HG03354 (cell line): ENCODE data around the gene SPAG6.

Experiments used
- ATAC-seq: cut with Tn5 transposase; IDR thresholded peaks from one replicate; pipeline ENCODE4 v1.9.1; 2021; ENCODE audit warnings: mild to moderate bottlenecking; ENCODE audit not compliant: unreplicated experiment, poor library complexity, severe bottlenecking

Gene SPAG6

DNA sequence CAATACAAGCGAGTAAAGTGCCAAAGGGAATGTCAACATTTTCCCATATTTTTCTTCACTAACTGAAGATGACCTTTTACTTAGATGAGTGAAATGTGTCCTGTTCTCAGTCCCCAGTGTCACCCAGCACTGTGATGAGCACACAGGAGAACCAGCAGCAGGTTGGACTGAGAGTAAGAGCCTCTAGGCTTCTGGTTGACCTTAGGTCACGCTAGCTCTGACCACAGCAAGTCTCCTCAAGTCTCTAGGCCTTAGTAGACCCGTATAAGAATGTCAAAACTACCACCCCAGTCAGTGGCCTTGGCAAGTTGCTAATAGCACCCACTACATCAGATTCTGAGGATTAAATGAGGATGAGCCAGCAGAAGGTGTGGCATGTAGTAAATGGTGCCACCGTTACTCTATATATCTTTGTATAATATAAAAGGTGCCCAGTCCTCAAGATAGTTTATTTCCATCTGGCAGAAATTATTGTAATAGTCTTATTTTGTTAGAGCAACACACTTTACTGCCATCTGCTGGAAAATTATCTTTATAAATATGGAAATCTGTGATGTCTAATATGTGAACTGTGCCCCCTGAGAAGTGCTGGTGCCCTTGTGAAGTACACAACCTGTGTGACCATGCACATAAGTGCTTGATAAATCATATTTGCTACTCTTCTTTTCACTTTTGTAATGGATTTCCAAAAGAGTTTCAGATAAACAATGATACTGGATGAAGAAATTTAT, 75.7 kb downstream of the SPAG6 start:
- ATAC-seq: no peak

DNA sequence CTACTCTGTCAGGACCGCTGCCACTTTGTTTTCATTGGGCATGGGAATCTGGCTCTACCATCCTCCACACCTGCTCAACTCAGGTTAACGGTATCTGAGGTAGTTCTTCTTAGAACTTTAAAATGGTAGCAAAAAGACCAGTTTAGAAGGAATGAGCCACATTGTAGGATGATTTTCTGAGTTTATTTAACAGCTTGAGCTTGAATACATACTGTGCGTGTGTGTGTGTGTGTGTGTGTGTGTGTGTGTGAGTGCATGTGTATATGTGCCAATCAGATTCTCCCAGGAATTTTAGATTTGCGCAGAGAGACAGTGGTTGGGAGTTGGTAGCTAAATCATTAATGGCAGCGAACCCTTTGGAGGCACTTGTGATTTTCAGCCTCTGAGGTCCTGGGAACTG, 81.4 kb downstream of the SPAG6 start:
- ATAC-seq: no peak

DNA sequence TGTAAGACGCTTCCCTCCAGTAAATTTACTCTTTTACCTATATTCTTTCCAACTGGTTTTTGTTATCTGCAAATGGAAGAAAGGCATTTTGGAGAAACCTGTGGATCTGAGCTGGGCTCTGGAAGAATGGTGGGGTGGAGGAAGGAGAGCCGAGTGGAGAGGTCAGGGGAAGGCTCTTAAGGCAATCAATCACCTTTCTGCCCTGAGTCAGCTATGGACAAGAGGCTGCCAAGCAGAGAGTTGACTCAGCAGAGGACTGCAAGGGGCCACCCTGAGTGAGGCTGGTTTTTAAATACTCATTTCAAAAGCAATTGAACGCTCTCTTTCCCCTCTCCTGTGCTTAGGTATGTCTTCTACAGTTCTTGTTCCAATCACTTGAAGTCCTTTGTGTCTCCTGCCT, 81.8 kb downstream of the SPAG6 start:
- no peak for ATAC-seq

DNA sequence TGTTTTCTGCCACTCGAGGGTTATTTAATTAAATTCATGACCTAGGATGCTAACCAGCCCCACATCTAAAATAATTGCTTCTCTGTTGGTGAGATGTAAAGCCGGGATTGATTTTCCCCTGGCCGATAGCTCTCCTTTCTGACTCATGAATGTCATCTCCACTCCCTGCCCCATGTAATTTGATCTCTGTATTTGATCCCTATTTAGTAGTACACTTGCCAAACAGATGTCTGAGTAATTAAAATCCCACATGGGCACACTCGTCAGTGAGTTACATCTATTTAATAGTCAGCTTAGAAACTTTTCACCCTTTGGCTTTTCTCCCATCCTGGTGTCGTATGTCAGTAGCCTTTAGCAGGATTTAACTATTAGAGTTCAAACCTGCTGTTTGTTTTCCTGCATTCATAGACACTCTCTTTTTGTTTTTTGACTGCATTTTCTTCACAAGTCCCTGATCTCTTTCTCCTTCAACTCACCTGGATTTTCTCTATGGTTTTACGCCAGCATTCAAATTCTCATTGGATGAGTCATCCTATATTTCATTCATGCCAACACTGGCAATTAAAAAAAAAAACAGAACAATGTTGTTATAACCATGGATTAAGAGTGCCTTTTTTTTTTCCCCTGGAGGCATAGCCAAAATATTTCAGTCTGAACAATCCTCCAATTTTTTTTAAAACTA, 82.7 kb downstream of the SPAG6 start:
- no peak for ATAC-seq

DNA sequence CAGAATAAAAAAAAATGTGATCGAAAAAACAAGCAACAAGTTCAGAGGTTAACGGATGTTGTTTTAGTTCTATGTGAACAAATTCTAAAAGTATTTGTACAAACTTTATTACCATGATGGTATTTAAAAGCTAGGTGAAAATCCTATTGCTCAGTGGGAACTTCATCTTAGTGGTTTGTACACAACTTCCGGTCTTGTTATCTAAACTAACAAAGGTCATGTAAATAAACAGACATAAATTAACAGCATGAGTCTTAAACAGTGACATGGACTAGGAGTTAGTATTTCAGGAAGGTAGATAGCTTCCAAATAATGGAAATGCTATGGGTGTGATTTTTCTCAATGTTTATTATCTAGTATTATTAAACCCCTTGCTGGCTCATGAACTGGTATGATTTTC, 83.8 kb downstream of the SPAG6 start:
- no peak for ATAC-seq

DNA sequence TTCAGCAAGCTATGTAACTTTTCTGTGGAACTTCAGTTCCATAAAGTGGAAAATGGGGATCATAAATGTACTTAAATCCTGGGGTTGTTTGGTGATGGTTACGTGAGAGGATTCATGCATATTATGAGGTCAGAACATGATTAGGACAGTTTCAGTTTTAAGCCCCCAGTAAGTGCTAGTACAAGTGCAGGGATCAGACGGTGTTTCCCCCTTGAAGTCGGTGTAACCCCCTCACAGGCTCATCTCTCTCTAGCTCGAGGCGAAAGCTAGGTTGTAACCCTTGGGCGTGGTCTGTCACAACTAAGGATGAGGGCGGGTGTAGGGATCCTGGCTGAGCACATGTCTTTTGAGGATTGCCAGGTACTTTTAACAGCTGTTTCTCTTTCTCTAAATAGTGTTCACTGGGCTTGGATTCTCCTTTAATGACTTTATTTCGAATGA, 84.7 kb downstream of the SPAG6 start:
- ATAC-seq: no peak

DNA sequence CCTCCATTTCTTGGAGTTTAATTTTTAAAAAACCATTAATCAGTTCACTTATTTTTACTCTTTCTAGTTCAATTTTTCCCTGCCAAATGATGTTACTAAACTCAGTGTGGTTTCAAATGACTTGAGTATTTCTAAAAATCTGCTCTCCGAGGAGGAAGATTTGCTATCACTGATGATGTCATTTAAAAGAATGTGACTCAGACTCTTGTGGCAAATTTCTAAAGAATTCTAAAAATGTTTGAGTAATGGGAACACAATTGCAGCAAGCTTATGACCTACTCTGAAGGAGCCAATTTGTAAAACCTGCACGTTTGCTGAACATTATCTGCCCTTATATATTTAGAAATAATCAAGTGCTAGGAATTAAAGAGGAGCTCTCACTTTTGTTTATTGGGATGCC, 88.6 kb downstream of the SPAG6 start:
- no peak for ATAC-seq

DNA sequence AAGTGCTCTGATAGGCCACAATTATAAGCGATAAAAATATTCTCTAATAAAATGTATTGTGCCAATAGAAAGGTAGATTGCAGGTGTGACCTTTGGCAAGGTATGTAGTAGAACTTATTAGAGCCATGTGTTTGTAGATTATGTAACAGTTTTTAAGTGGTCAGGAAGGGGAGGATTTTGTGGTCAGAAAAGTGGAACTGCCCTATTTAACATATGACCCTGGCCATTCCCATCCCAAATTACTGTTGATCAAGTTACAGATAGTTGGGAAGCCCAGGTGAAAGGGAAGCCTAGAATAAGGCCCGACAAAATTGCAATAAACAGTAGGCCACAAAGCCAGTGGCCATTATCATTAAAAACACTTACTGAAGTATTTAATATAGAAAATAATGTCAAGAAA, 89.2 kb downstream of the SPAG6 start:
- no peak for ATAC-seq

DNA sequence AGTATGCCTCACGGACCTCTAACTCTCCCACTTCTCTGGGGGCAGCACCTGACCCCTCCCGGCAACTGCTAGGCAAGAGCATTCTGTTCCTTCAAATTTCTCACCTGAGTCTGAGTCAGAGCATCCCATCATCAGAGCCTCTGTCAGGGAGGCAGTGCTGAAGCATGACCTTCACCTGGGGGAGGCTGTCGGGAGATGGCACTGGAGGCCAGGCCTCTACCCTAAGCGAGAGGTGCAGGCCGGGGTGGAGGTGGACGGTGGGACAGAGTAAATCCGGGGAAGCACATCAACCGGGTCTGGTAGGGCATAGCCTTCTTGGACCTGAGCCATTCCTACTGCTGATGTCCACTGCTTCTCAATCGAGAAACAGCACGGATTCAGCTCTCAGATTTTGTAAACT, 90.4 kb downstream of the SPAG6 start:
- ATAC-seq: no peak

DNA sequence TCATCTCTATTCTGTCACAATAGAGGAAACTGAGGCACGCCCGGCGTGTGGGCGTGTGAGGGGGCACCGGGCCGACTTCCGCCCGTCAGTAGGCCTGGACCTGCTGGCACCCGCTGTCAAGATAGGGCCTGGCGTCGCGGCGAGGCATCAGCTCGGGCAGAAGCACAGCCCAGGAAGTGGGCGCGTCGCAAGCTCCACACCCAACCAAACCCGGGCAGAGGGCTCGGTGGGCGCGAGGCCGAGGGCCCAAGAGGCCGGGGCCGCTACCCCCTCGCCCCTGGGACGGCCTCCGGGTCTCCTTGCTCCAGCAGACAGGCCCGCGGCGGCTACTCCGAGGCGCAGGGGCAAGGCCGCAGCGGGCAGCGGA, 91.2 kb downstream of the SPAG6 start:
- peak; percentile 44 for ATAC-seq

DNA sequence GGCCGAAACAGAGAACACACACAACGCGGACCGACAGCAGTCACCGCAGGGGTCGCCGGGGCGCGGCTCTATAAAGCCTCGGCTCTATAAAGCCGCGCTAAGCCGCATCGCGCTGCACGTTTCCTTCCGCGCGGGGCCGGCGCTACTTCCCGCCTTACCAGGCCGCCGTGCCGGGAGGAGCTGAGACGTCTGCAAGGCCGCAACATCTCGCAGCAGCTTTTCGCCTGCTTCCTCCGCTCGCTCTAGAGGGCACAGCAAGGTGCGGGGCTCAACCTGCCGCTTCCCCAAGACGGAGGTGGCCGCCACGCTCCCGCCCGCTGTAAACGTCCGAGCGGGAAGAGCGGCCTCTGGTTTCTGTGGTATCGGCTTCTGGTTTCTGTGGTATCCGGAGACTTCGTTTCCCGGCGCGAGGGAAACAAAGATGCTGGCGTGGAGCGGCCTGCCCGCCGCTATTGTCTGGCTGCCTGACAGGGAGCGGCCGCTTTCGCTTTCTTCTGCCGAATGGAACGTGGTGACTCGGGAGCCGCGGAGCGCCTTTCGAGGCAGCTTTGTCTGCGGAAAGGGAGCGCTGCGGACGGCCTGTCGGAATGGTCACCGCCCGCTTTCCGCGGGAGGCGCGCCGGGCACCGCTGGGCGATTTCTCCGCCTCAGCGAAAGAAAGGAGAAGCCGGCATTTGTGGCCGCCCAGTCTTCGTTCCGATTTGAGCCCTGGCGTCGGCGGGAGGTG, 91.8 kb downstream of the SPAG6 start:
- peak; percentile 79 for ATAC-seq

DNA sequence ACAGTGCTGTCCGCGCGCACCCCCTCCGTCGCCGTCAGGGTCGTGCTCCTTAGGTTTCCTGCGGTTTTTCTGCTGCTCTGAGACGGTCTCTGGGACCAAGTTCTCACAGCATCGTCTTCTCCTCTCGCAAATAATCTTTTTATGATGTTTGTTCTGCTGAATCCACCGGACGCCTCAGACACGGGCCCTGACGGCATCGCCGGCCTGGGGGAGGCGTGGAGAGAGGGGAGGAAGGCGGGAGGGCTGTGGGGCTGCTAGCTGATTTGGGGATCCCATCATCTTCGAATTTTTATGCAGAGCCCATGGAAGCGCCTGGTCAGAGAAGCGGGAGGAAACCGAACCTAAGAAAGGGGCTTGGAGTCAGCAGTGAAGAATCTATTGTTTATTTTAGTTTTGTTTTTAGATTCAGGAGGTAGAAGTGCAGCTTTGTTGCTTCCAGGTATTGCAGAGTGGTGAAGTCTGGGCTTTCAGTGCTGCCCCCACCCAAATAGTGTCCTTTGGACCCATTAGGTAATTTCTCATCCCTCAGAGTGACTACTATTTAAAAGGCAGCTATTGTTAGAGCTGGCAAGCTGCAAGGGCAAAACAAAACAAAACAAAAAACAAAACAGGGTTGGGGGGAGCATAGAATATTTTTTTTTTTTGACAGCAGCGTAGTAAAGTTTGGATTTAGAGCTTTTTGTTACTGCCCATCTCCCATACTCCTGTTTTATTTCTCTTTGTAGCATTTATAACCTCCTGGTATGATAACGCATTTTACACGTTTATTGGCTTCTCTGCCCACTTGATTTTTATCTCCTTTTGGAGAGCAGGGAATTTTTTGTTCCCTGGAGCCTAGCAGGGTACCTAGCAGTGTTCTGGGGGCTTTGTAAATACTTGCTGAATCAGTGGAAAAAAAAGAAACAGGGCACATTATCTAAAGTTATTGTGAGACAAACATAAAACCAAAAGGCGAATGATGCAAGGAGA, 92.6 kb downstream of the SPAG6 start:
- peak; percentile 36 for ATAC-seq

DNA sequence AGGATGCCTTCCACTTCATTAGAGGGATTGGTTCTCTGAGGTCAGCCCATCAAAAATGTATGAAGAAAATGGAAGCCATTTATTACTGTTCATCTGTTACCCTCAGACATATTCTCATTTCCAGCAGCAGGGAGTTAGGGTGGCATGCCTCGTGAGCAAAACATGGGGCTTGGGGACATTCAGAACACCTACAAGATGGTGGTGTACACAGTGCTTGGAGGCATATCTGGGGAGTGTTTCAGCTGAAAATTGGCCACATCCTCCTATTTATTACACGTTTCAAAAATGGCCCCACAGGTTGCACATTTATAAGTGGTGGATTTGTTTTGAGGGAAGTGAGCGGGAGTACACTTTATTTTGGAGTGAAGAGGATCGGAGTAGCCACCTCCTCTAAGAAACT, 93.4 kb downstream of the SPAG6 start:
- ATAC-seq: no peak

DNA sequence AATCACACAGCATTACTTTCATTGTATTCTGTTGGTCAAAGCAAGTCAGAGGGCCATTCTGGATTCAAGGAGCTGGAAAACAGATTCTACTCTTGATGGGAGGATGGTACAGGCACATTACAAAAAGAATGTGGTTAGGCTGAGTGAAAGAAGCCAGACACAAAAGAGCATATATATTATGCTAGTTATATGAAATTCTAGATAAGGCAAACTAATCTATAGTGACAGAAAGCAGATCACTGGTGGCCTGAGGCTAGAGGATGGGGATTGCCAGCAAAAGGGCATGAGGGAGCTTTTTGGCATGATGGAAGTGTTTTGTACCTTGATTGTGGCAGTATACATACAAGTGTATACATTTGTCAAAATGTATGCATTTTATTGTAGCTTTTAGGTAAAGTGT, 96.8 kb downstream of the SPAG6 start:
- no peak for ATAC-seq

DNA sequence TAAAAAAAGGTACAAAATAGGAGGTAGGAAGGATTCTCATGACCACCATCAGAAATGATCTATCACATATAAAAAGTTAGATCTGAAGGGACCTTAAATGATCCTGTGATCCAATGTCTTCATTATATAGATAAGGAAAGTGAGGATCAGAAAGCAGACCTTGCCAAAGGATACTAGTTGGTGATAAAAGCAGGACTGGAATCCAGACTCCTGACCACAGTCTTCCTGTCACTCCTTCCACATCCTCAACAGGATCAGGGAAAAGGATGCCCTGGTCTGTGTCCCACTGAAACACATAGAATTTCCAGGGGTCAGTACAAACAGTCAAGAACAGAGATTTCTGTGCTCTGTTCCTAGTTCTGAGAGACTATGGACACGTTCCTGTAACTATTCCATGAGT, 97.2 kb downstream of the SPAG6 start:
- ATAC-seq: no peak

DNA sequence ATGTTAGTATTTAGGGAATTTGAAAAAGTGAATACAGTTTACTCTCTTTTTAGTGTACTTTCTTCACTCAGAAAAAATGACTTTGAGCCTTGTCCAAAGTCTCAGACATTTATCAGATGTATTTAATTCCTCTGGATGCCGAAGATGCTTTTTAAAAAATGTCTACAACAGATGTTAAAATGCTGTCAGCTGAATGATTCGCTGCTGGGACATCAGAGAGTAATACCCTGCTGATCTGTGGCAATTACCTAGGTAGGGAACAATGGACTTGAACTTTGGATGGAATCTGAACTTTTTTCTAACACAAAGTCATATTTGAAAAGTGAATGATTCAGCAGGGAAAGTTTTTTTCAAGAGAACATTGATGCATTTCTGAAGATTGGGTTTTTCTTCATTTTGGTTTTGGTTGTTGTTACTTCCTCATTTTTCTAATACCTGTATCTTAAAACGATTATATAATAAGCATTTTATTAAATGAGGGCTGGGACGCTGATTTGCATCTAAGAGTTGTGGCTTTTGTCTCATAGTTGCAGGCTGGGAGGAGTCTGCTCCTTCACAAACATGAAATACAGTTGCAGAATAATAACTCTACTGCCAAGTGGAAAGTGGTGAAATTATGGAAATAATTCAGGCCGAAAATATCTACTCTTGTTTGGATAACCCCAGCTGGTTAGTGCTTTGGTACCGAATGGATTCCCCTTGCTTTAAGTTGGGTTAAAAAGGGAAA, 98.0 kb downstream of the SPAG6 start:
- ATAC-seq: no peak

DNA sequence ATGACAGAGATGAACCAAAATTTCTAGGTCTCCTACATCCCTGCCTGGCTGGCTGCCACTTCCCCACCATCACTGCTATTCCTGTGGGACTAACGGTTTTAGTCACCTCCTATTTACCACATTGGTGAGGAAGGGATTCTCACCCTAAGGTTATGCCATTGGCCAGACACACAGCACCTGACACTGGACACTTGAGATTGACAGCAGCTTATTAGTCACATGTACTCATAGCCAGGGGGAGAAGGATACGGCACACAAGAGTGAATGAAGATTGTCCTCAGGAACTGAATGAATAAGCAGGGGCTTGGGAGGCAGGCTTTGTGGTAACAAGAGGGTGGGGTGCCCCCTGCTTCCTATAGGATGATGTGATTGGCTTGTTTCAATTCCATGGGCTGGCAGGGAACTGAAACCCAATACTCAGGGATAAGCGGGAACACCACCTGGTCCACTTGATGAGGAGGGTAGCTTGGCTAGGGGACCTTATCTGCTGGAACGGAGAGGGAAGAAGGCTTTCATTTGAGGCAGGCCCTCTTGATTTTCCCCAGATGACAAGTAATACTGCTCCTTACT, 99.0 kb downstream of the SPAG6 start:
- ATAC-seq: no peak

DNA sequence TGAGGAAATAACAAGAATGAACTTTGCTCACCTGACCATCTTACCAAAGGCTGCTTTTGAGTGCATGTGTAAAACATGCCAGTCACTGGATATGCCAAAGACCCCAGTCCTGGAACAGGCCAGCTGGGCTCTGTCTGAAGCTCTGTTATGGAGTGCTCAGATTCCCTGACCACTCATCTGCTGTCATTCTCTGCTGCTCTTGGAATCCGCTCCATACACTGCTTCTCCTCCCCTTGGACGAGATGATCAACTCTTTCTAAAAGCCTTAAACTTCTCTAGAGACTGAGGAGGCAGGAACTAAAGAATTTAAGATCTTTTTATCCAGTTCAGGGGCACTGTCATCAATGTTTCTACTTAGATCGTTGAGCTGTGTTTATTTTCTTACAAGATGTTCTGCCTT, 100.2 kb downstream of the SPAG6 start:
- ATAC-seq: no peak

DNA sequence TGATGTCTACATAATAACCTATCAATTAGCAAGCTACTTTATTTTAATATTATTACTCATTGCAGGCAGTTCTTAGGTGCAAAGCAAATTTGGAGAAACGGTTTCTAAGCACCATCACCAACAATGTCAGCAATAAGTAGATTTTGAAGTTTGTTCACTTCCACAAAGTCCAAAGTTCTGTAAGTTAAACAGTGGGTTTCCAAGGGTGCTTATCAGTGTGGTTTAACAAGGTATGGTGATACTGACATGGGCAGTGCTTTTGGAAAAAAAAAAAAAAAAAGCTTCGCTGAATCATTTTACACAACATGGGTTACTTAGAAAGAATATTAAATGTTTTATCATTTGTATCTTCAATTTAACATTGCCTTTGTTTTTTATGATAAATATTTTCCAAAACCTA, 101.8 kb downstream of the SPAG6 start:
- ATAC-seq: no peak
